GM12878 (cell line): ENCODE results near the gene ABHD17A. TPM values are rescaled to one million over a fixed set of nuclear protein-coding genes. Genes with fewer than 3 reads are reported as not detected.
A peak's percentile ranks its signal among the peaks of the same experiment; 100 is the strongest.

Experiments used
- ATAC-seq: fragments of 200-7000 bp; cut with Tn5 transposase; 3 replicates; pipeline ENCODE4 v1.9.1; 2020; ENCODE audit warnings: mild to moderate bottlenecking, moderate library complexity
- BruUV-seq: library from RNA; stranded (reverse); fragments of 400-500 nt; replicated peaks from 2 replicates; lab custom pipeline; 2021; lab: Mats Ljungman, UMichigan
- CTCF ChIA-PET: fragments of 300-600 bp; sonication (Branson Sonifier 250); formaldehyde crosslinking; extraction: SDS; loops from one replicate; lab custom pipeline; 2021; ENCODE audit warnings: inconsistent platforms; lab: Yijun Ruan, JAX
- POLR2A ChIA-PET: fragments of 350-600 bp; formaldehyde crosslinking; extraction: SDS; loops from one replicate; lab custom pipeline; 2021; ENCODE audit warnings: inconsistent platforms; lab: Charles Lee
- RAD21 ChIA-PET: fragments of 300-600 bp; sonication (Branson Sonifier 250); formaldehyde crosslinking; loops from one replicate; lab custom pipeline; 2023; ENCODE audit warnings: antibody characterized with exemption; ENCODE audit not compliant: unreplicated experiment; lab: Charles Lee
- SMC1A ChIA-PET: fragments of 300-600 bp; sonication (Branson Sonifier 250); formaldehyde crosslinking; loops from one replicate; lab custom pipeline; 2023; ENCODE audit not compliant: unreplicated experiment, uncharacterized antibody; lab: Charles Lee
- DNase-seq: peaks from one replicate; pipeline ENCODE4 v3.0.0-alpha.2; 2011; ENCODE audit warnings: low read depth, low spot score
- FAIRE-seq: peaks from 3 replicates; lab custom pipeline; 2011; peaks lifted over from hg19 to GRCh38; lab: Jason Lieb, UNC
- H2AFZ ChIP-seq: 2 replicates; pipeline ENCODE4 v1.6.0; 2011; ENCODE audit warnings: low read depth, low read length, control low read depth; ENCODE audit not compliant: control insufficient read depth
- H3K27ac ChIP-seq: 2 replicates; pipeline ENCODE4 v1.5.1; 2011; ENCODE audit warnings: control low read depth; ENCODE audit not compliant: control insufficient read depth, insufficient read depth
- H3K27me3 ChIP-seq, 2 experiments: replicated peaks in 1 of 2; 2 replicates each; pipeline versions ENCODE4 v1.6.0 to v1.6.1; 2011; ENCODE audit warnings: low read length in 1 of 2; ENCODE audit not compliant: control insufficient read depth in 2 of 2, insufficient read depth in 2 of 2
- H3K36me3 ChIP-seq, 2 experiments: 2 replicates each; pipeline ENCODE4 v1.5.1; 2011; ENCODE audit warnings: low read length in 1 of 2; ENCODE audit not compliant: control insufficient read depth in 2 of 2, insufficient read depth in 2 of 2
- H3K4me1 ChIP-seq: 2 replicates; pipeline ENCODE4 v1.6.1; 2011; ENCODE audit warnings: mild to moderate bottlenecking, low read length, moderate library complexity, mixed read lengths; ENCODE audit not compliant: control insufficient read depth, insufficient read depth
- H3K4me2 ChIP-seq: 2 replicates; pipeline ENCODE4 v1.6.0; 2011; ENCODE audit warnings: control low read depth; ENCODE audit not compliant: control insufficient read depth, insufficient read depth
- H3K4me3 ChIP-seq: fragments of 200-600 bp; sonication (generic); 2 replicates; pipeline ENCODE4 v1.5.1; 2016
- H3K79me2 ChIP-seq: 2 replicates; pipeline ENCODE4 v1.6.0; 2011; ENCODE audit warnings: low read length; ENCODE audit not compliant: control insufficient read depth, insufficient read depth
- H3K9ac ChIP-seq: 2 replicates; pipeline ENCODE4 v1.8.0; 2011; ENCODE audit warnings: low read length, control low read depth, mixed read lengths; ENCODE audit not compliant: control insufficient read depth, insufficient read depth
- H3K9me3 ChIP-seq: replicated peaks from 3 replicates; pipeline ENCODE4 v1.5.1; 2011; ENCODE audit warnings: mild to moderate bottlenecking, low read length; ENCODE audit not compliant: control insufficient read depth, insufficient read depth
- H4K20me1 ChIP-seq: 2 replicates; pipeline ENCODE4 v1.6.0; 2011; ENCODE audit not compliant: control insufficient read depth, insufficient read depth
- CBX5 ChIP-seq: sonication (generic); IDR thresholded peaks from 2 replicates; pipeline ENCODE4 v1.6.1; 2016; ENCODE audit warnings: low read depth, moderate library complexity, mild to moderate bottlenecking, inconsistent platforms
- HDGF ChIP-seq: fragments of 450-650 bp; IDR thresholded peaks from 2 replicates; pipeline ENCODE4 v1.6.1; 2016; ENCODE audit warnings: antibody characterized with exemption
- IKZF1 ChIP-seq: fragments of 450-650 bp; conservative IDR thresholded peaks from 2 replicates; pipeline ENCODE4 v1.6.1; 2017; ENCODE audit warnings: antibody characterized with exemption, mild to moderate bottlenecking
- KAT2A ChIP-seq: conservative IDR thresholded peaks from 2 replicates; pipeline ENCODE4 v1.6.1; 2011; ENCODE audit warnings: low read depth, low read length; ENCODE audit not compliant: control insufficient read depth
- PAX8 ChIP-seq: fragments of 450-650 bp; IDR thresholded peaks from 2 replicates; pipeline ENCODE4 v1.6.1; 2017; ENCODE audit warnings: mild to moderate bottlenecking, moderate library complexity
- RCOR1 ChIP-seq: conservative IDR thresholded peaks from 2 replicates; pipeline ENCODE4 v1.6.1; 2012; ENCODE audit warnings: low read depth, low read length, improper control_type of control experiment
- SPI1 ChIP-seq: IDR thresholded peaks from 2 replicates; pipeline ENCODE4 v1.6.1; 2011; ENCODE audit warnings: low read depth, mild to moderate bottlenecking, low read length, moderate library complexity, borderline replicate concordance; ENCODE audit not compliant: insufficient read depth
- TAF1 ChIP-seq: IDR thresholded peaks from 2 replicates; pipeline ENCODE4 v1.6.1; 2011; ENCODE audit warnings: mild to moderate bottlenecking, low read depth, low read length, borderline replicate concordance
- TCF12 ChIP-seq: IDR thresholded peaks from 2 replicates; pipeline ENCODE4 v1.6.1; 2011; ENCODE audit warnings: low read depth, mild to moderate bottlenecking, low read length
- YBX1 ChIP-seq: fragments of 450-650 bp; IDR thresholded peaks from 2 replicates; pipeline ENCODE4 v1.6.1; 2016; ENCODE audit warnings: antibody characterized with exemption
- ZNF24 ChIP-seq: fragments of 450-650 bp; IDR thresholded peaks from 2 replicates; pipeline ENCODE4 v1.6.1; 2017; ENCODE audit warnings: antibody characterized with exemption, mild to moderate bottlenecking
- WGBS: methylation state at CpG from one replicate; pipeline ENCODE4 v1.1.6; 2016; ENCODE audit warnings: low lambda C conversion rate; ENCODE audit not compliant: insufficient replicate concordance, insufficient coverage; ENCODE audit errors: missing lambda C conversion rate; 5-methylcytosine and 5-hydroxymethylcytosine counted together
- in situ Hi-C: fragments of 300-500 bp; cut with MboI; formaldehyde crosslinking; loops from 9 replicates; pipeline ENCODE4 v1.14.3; 2018; ENCODE audit warnings: mixed read lengths
- intact Hi-C: fragments of 100-400 bp; cut with micrococcal nuclease; formaldehyde crosslinking; loops from one replicate; pipeline ENCODE4 v1.14.2; 2022; ENCODE audit not compliant: unreplicated experiment
- polyA plus RNA-seq, 11 experiments: library from polyadenylated mRNA; depleted of rRNA in 4 of 11; unstranded in 6 of 11; stranded (reverse) in 5 of 11; fragments of >200 nt; fragmentation: Nextera tagmentation in 4 of 11; fragmentation: Illumina TruSeq in 1 of 11; extraction: Ambion mirVana in 4 of 11; extraction: Trizol in 1 of 11; gene quantifications; 1 replicate in 1 of 11; 2 replicates in 10 of 11; pipeline versions ENCODE4 v1.2.1 to v1.2.3, GENCODE V29; 2011 to 2016; ENCODE audit warnings: inconsistent platforms in 2 of 11, missing spikeins in 2 of 11, low read depth in 1 of 11
- total RNA-seq, 4 experiments: library from RNA; depleted of rRNA in 3 of 4; stranded (reverse); fragments of >200 nt in 3 of 4; fragmentation: Illumina TruSeq in 1 of 4; extraction: Trizol in 1 of 4; gene quantifications; 2 replicates each; pipeline versions ENCODE4 v1.2.1 to v1.2.3, GENCODE V29; 2013 to 2021
- TF ChIP-seq, protein P1 (sequence below): IDR thresholded peaks from 2 replicates; pipeline ENCODE4 v1.6.1; 2011; ENCODE audit warnings: borderline replicate concordance, low read depth, mild to moderate bottlenecking, moderate library complexity, low read length; ENCODE audit not compliant: insufficient read depth, poor library complexity, severe bottlenecking
- TF ChIP-seq, protein P2 (sequence below): IDR thresholded peaks from 2 replicates; pipeline ENCODE4 v1.6.1; 2012; ENCODE audit warnings: mild to moderate bottlenecking, low read depth, low read length
- TF ChIP-seq, protein P3 (sequence below): fragments of 450-650 bp; formaldehyde crosslinking; IDR thresholded peaks from 2 replicates; pipeline ENCODE4 v1.5.0; 2022; ENCODE audit warnings: mild to moderate bottlenecking, missing genetic modification characterization

ABHD17A gene
- total and polyA plus RNA-seq, 10 of the 15 experiments (the other 5 are each of a cell fraction or from before 2014, with no cell fraction given): 0.13 to 126 (median 28.8) TPM; not detected in 1

DNA sequence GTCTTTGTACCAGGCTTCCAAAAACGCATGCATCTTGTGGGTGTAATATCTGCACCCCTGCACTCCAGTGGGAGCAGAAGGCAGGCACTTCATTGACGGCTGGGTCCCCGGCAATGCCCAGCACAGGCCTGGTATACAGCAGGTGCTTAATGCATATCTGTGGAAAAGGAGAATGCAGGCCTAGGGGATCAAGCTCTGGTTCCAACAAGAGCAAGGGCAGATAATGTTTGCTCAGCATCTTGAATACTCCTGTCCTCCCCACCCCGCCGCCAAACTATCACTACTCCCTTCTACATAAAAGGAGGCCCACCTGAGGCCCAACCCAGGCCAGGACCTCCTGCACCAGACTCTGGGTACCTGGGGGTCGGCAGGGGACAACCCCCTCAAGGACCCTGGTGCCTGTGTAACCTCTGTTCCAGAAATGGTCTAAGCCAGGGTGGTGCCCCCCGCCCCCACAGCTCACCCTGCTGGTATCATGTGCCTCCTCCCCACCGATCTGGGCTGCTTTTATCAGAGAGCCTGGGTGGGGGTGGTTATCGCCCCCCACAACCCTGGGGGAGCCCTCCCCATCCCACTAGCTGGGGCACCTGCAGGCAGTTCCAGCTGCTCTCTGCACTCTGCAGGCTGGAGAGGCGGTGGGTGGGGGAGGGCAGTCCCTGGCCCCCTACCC is 26.7 kb downstream of the ABHD17A start:
- Histone ChIP-seq H3K79me2 (peaks cover 84% of the 10 kb centered on the region), H3K4me3 (no peak overlapping the region), H3K9ac (no peak overlapping the region), H3K27ac (no peak overlapping the region), H3K9me3 (no peaks in the 10 kb centered on the region), H4K20me1 (peaks cover 7% of the 10 kb centered on the region; the same call in 1 of the 2 replicates), H2AFZ (no peak overlapping the region), H3K27me3 (no peaks in the 10 kb centered on the region), H3K4me2 (peak overlapping the region; percentile 55; the same call in 1 of the 2 replicates), H3K4me1 (peaks cover 14% of the 10 kb centered on the region), H3K36me3 (peaks cover 0 to 1% of the 10 kb centered on the region in 2 experiments; a peak in 1 of 4 replicates)
- in situ Hi-C loops (loop anchor here (25.0 kb wide), 1 partner anchor 1504 kb away; the partner anchor contains the start of gene NFIC), intact Hi-C loops (no loop called here)
- POLR2A ChIA-PET: interaction anchor here (1.3 to 2.6 kb wide), 2 partner anchors 10 to 17 kb away, joined by 3 to 15 read pairs; no protein-coding TSS in a partner anchor
- peak; percentile 7 for FAIRE-seq
- RAD21 ChIA-PET: no interaction called here
- no peak for DNase-seq
- CTCF ChIA-PET: interaction anchor here (0.7 to 2.8 kb wide), 3 partner anchors 9 to 72 kb away, joined by 3 to 11 read pairs (median 3); partner anchors contain the start of gene REXO1
- WGBS: 53% methylated on average over 10 of the region's 10 CpGs
- no peak for ATAC-seq
- BruUV-seq: no TSS peak
- SMC1A ChIA-PET: no interaction called here
- TF ChIP-seq IKZF1 (no peak), SPI1 (no peak), TCF12 (no peak), TAF1 (no peak), CBX5 (no peak), ZNF24 (no peak), KAT2A (no peak), PAX8 (no peak), HDGF (no peak), RCOR1 (no peak), YBX1 (no peak)
- TF ChIP-seq, protein P1, sequence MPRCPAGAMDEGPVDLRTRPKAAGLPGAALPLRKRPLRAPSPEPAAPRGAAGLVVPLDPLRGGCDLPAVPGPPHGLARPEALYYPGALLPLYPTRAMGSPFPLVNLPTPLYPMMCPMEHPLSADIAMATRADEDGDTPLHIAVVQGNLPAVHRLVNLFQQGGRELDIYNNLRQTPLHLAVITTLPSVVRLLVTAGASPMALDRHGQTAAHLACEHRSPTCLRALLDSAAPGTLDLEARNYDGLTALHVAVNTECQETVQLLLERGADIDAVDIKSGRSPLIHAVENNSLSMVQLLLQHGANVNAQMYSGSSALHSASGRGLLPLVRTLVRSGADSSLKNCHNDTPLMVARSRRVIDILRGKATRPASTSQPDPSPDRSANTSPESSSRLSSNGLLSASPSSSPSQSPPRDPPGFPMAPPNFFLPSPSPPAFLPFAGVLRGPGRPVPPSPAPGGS: no peak
- TF ChIP-seq, protein P2, sequence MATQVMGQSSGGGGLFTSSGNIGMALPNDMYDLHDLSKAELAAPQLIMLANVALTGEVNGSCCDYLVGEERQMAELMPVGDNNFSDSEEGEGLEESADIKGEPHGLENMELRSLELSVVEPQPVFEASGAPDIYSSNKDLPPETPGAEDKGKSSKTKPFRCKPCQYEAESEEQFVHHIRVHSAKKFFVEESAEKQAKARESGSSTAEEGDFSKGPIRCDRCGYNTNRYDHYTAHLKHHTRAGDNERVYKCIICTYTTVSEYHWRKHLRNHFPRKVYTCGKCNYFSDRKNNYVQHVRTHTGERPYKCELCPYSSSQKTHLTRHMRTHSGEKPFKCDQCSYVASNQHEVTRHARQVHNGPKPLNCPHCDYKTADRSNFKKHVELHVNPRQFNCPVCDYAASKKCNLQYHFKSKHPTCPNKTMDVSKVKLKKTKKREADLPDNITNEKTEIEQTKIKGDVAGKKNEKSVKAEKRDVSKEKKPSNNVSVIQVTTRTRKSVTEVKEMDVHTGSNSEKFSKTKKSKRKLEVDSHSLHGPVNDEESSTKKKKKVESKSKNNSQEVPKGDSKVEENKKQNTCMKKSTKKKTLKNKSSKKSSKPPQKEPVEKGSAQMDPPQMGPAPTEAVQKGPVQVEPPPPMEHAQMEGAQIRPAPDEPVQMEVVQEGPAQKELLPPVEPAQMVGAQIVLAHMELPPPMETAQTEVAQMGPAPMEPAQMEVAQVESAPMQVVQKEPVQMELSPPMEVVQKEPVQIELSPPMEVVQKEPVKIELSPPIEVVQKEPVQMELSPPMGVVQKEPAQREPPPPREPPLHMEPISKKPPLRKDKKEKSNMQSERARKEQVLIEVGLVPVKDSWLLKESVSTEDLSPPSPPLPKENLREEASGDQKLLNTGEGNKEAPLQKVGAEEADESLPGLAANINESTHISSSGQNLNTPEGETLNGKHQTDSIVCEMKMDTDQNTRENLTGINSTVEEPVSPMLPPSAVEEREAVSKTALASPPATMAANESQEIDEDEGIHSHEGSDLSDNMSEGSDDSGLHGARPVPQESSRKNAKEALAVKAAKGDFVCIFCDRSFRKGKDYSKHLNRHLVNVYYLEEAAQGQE: no peak
- TF ChIP-seq, protein P3, sequence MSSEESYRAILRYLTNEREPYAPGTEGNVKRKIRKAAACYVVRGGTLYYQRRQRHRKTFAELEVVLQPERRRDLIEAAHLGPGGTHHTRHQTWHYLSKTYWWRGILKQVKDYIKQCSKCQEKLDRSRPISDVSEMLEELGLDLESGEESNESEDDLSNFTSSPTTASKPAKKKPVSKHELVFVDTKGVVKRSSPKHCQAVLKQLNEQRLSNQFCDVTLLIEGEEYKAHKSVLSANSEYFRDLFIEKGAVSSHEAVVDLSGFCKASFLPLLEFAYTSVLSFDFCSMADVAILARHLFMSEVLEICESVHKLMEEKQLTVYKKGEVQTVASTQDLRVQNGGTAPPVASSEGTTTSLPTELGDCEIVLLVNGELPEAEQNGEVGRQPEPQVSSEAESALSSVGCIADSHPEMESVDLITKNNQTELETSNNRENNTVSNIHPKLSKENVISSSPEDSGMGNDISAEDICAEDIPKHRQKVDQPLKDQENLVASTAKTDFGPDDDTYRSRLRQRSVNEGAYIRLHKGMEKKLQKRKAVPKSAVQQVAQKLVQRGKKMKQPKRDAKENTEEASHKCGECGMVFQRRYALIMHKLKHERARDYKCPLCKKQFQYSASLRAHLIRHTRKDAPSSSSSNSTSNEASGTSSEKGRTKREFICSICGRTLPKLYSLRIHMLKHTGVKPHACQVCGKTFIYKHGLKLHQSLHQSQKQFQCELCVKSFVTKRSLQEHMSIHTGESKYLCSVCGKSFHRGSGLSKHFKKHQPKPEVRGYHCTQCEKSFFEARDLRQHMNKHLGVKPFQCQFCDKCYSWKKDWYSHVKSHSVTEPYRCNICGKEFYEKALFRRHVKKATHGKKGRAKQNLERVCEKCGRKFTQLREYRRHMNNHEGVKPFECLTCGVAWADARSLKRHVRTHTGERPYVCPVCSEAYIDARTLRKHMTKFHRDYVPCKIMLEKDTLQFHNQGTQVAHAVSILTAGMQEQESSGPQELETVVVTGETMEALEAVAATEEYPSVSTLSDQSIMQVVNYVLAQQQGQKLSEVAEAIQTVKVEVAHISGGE (CRISPR knock-in tag): no peak
